Stimulated activated memory B cell treated with anti-CD40 and anti-IgM and Interleukin-4, amounts not matched to agents 10 μg/mL and 1 μg/mL and 100 μg/mL, for 72 hours (primary cell): Measurements from ENCODE around the gene ARL8A.
"Not testable (repeated sequence)": the region's sequence is repeated elsewhere in the genome, so short reads cannot be mapped to it uniquely, and the experiment has no call there.

Experiments used
- ATAC-seq: fragments of 150-1000 bp; cut with Tn5 transposase; 2 replicates; pipeline ENCODE4 v1.10.0; 2021
- H3K27ac Mint-ChIP-seq: one replicate; pipeline ENCODE4 v1.8.0; 2022; ENCODE audit warnings: mild to moderate bottlenecking, mixed read lengths
- H3K27me3 Mint-ChIP-seq: one replicate; pipeline ENCODE4 v1.8.0; 2022; ENCODE audit warnings: mixed read lengths
- H3K36me3 Mint-ChIP-seq: one replicate; pipeline ENCODE4 v1.8.0; 2022; ENCODE audit warnings: mixed read lengths
- H3K4me1 Mint-ChIP-seq: one replicate; pipeline ENCODE4 v1.8.0; 2022; ENCODE audit warnings: mixed read lengths
- H3K4me3 Mint-ChIP-seq: one replicate; pipeline ENCODE4 v1.8.0; 2022; ENCODE audit warnings: mild to moderate bottlenecking, moderate library complexity, mixed read lengths
- H3K9me3 Mint-ChIP-seq: one replicate; pipeline ENCODE4 v1.8.0; 2022; ENCODE audit warnings: mixed read lengths

The ARL8A gene

GRCh38 chr1:202154148-202154765 is 9.7 kb upstream of the ARL8A start:
- Mint-ChIP-seq H3K27ac (peak overlapping the region; percentile 6), H3K9me3 (no peaks in the 10 kb centered on the region), H3K4me1 (peaks cover 11% of the 10 kb centered on the region), H3K27me3 (no peaks in the 10 kb centered on the region), H3K4me3 (no peak overlapping the region), H3K36me3 (peaks cover 34% of the 10 kb centered on the region)
- ATAC-seq: no peak

- ATAC-seq: no peak
- H3K27ac Mint-ChIP-seq: peak overlapping the region; percentile 9
- no peaks in the 10 kb centered on the region for H3K27me3 Mint-ChIP-seq
- no peaks in the 10 kb centered on the region for H3K9me3 Mint-ChIP-seq
- H3K4me1 Mint-ChIP-seq: peaks cover 1% of the 10 kb centered on the region
- no peak overlapping the region for H3K4me3 Mint-ChIP-seq
- peaks cover 28% of the 10 kb centered on the region for H3K36me3 Mint-ChIP-seq
Measured at GRCh38 chr1:202153284-202153683, 8.7 kb upstream of the ARL8A start.

- peaks cover 34% of the 10 kb centered on the region for H3K36me3 Mint-ChIP-seq
- H3K4me3 Mint-ChIP-seq: no peak overlapping the region
- no peaks in the 10 kb centered on the region for H3K27me3 Mint-ChIP-seq
- no peak overlapping the region for H3K27ac Mint-ChIP-seq
- ATAC-seq: no peak
- H3K9me3 Mint-ChIP-seq: no peaks in the 10 kb centered on the region
- H3K4me1 Mint-ChIP-seq: no peaks in the 10 kb centered on the region
Measured at GRCh38 chr1:202152399-202152798, 7.9 kb upstream of the ARL8A start.

- Mint-ChIP-seq H3K9me3 (no peaks in the 10 kb centered on the region), H3K4me3 (no peak overlapping the region), H3K36me3 (peaks cover 34% of the 10 kb centered on the region), H3K27me3 (no peaks in the 10 kb centered on the region), H3K27ac (no peak overlapping the region), H3K4me1 (no peaks in the 10 kb centered on the region)
- no peak for ATAC-seq
Measured at GRCh38 chr1:202151045-202151444, 6.5 kb upstream of the ARL8A start.

- Mint-ChIP-seq H3K27ac (no peak overlapping the region), H3K36me3 (peaks cover 34% of the 10 kb centered on the region), H3K9me3 (no peaks in the 10 kb centered on the region), H3K27me3 (no peaks in the 10 kb centered on the region), H3K4me3 (no peak overlapping the region), H3K4me1 (peaks cover under 1% of the 10 kb centered on the region)
- no peak for ATAC-seq
Measured at GRCh38 chr1:202150602-202151001, 6.1 kb upstream of the ARL8A start.

- H3K9me3 Mint-ChIP-seq: no peaks in the 10 kb centered on the region
- peaks cover 5% of the 10 kb centered on the region for H3K4me1 Mint-ChIP-seq
- H3K36me3 Mint-ChIP-seq: peaks cover 34% of the 10 kb centered on the region
- H3K27ac Mint-ChIP-seq: no peak overlapping the region
- no peak overlapping the region for H3K4me3 Mint-ChIP-seq
- no peaks in the 10 kb centered on the region for H3K27me3 Mint-ChIP-seq
- ATAC-seq: no peak
Measured at GRCh38 chr1:202150187-202150586, 5.7 kb upstream of the ARL8A start.

GRCh38 chr1:202149566-202149965 is 5.0 kb upstream of the ARL8A start:
- Mint-ChIP-seq H3K27ac (no peak overlapping the region), H3K27me3 (no peaks in the 10 kb centered on the region), H3K4me1 (peaks cover 9% of the 10 kb centered on the region), H3K4me3 (no peak overlapping the region), H3K36me3 (peaks cover 28% of the 10 kb centered on the region), H3K9me3 (no peaks in the 10 kb centered on the region)
- no peak for ATAC-seq

GRCh38 chr1:202148391-202148790 is 3.9 kb upstream of the ARL8A start:
- ATAC-seq: no peak
- H3K27ac Mint-ChIP-seq: peak overlapping the region; percentile 22
- H3K9me3 Mint-ChIP-seq: no peaks in the 10 kb centered on the region
- peaks cover 13% of the 10 kb centered on the region for H3K4me1 Mint-ChIP-seq
- H3K27me3 Mint-ChIP-seq: no peaks in the 10 kb centered on the region
- H3K4me3 Mint-ChIP-seq: no peak overlapping the region
- peaks cover 22% of the 10 kb centered on the region for H3K36me3 Mint-ChIP-seq

- ATAC-seq: no peak
- Mint-ChIP-seq H3K27me3 (no peaks in the 10 kb centered on the region), H3K9me3 (no peaks in the 10 kb centered on the region), H3K36me3 (peaks cover 18% of the 10 kb centered on the region), H3K4me1 (peaks cover 27% of the 10 kb centered on the region), H3K27ac (no peak overlapping the region), H3K4me3 (no peak overlapping the region)
Measured at GRCh38 chr1:202146993-202147392, 2.5 kb upstream of the ARL8A start.

GRCh38 chr1:202146279-202146678 is 1.7 kb upstream of the ARL8A start:
- Mint-ChIP-seq H3K4me1 (peaks cover 27% of the 10 kb centered on the region), H3K9me3 (no peaks in the 10 kb centered on the region), H3K27ac (no peak overlapping the region), H3K27me3 (no peaks in the 10 kb centered on the region), H3K36me3 (peaks cover 17% of the 10 kb centered on the region), H3K4me3 (peak overlapping the region; percentile 27)
- ATAC-seq: no peak

GRCh38 chr1:202145744-202146140 is 1.2 kb upstream of the ARL8A start:
- Mint-ChIP-seq H3K27ac (peak overlapping the region; percentile 94), H3K4me1 (peaks cover 27% of the 10 kb centered on the region), H3K36me3 (peaks cover 12% of the 10 kb centered on the region)
- not testable (repeated sequence) for H3K9me3 Mint-ChIP-seq, H3K4me3 Mint-ChIP-seq, H3K27me3 Mint-ChIP-seq, ATAC-seq

- Mint-ChIP-seq H3K36me3 (peaks cover 8% of the 10 kb centered on the region), H3K4me1 (peaks cover 27% of the 10 kb centered on the region), H3K27me3 (no peaks in the 10 kb centered on the region), H3K4me3 (peak overlapping the region; percentile 85), H3K27ac (peak overlapping the region; percentile 94), H3K9me3 (no peaks in the 10 kb centered on the region)
- no peak for ATAC-seq
Measured at GRCh38 chr1:202145068-202145743, 669 bp upstream of the ARL8A start.

- peaks cover 8% of the 10 kb centered on the region for H3K36me3 Mint-ChIP-seq
- no peaks in the 10 kb centered on the region for H3K27me3 Mint-ChIP-seq
- H3K27ac Mint-ChIP-seq: peak overlapping the region; percentile 94
- peak; percentile 78 for ATAC-seq
- H3K4me3 Mint-ChIP-seq: peak overlapping the region; percentile 97
- no peaks in the 10 kb centered on the region for H3K9me3 Mint-ChIP-seq
- peaks cover 27% of the 10 kb centered on the region for H3K4me1 Mint-ChIP-seq
Measured at GRCh38 chr1:202143768-202144401, 652 bp downstream of the ARL8A start.

GRCh38 chr1:202143011-202143767 is 1.3 kb downstream of the ARL8A start:
- peak overlapping the region; percentile 97 for H3K4me3 Mint-ChIP-seq
- peak overlapping the region; percentile 94 for H3K27ac Mint-ChIP-seq
- peak; percentile 72 for ATAC-seq
- no peaks in the 10 kb centered on the region for H3K9me3 Mint-ChIP-seq
- peaks cover 32% of the 10 kb centered on the region for H3K4me1 Mint-ChIP-seq
- no peaks in the 10 kb centered on the region for H3K27me3 Mint-ChIP-seq
- peaks cover 11% of the 10 kb centered on the region for H3K36me3 Mint-ChIP-seq

- ATAC-seq, H3K27me3 Mint-ChIP-seq, H3K27ac Mint-ChIP-seq, H3K4me3 Mint-ChIP-seq, H3K9me3 Mint-ChIP-seq: not testable (repeated sequence)
- Mint-ChIP-seq H3K4me1 (peaks cover 35% of the 10 kb centered on the region), H3K36me3 (peaks cover 15% of the 10 kb centered on the region)
Measured at GRCh38 chr1:202141468-202141867, 3.1 kb downstream of the ARL8A start.
